Ascending aorta (tissue), 2 donors: Measurements from ENCODE around the gene MRPS16. TPM values are rescaled to one million over a fixed set of nuclear protein-coding genes. Genes with fewer than 3 reads are reported as not detected.

Experiments used
- DNase-seq, 2 donors: peaks; one replicate each; pipeline ENCODE4 v3.0.0-alpha.2; 2019; ENCODE audit warnings: low spot score in 2 of 2
- H3K27ac ChIP-seq, 2 donors: fragments of 200-600 bp; sonication (generic); one replicate each; pipeline ENCODE4 v1.5.1; 2016 to 2017; ENCODE audit warnings: mild to moderate bottlenecking in 1 of 2
- H3K27me3 ChIP-seq: fragments of 200-600 bp; sonication (generic); one replicate; pipeline ENCODE4 v1.5.1; 2017
- H3K36me3 ChIP-seq, 2 donors: fragments of 200-600 bp; sonication (generic); one replicate each; pipeline ENCODE4 v1.5.1; 2016
- H3K4me1 ChIP-seq, 2 donors: fragments of 200-600 bp; sonication (generic); one replicate each; pipeline ENCODE4 v1.5.1; 2016 to 2017; ENCODE audit warnings: mild to moderate bottlenecking in 1 of 2
- H3K4me3 ChIP-seq, 2 donors: fragments of 200-600 bp; sonication (generic); one replicate each; pipeline ENCODE4 v1.5.1; 2016 to 2017; ENCODE audit warnings: mild to moderate bottlenecking in 1 of 2
- H3K9me3 ChIP-seq, 2 donors: fragments of 200-600 bp; sonication (generic); one replicate each; pipeline ENCODE4 v1.5.1; 2016
- intact Hi-C: fragments of 100-400 bp; cut with DNase I; formaldehyde crosslinking; loops from one replicate; pipeline ENCODE4 v1.15.1; 2023
- total RNA-seq: library from RNA; depleted of rRNA; stranded (reverse); fragments of >200 nt; gene quantifications from one replicate; pipeline ENCODE4 v1.1.0, GENCODE V29; 2016
- TF ChIP-seq, protein P1 (sequence below), 3 experiments: fragments of 200-600 bp in 2 of 3; fragments of 450-650 bp in 1 of 3; sonication (generic) in 2 of 3; IDR thresholded peaks; one replicate each; pipeline ENCODE4 v1.5.1; 2016 to 2019; ENCODE audit warnings: antibody characterized with exemption in 3 of 3, mild to moderate bottlenecking in 1 of 3, moderate library complexity in 1 of 3

Gene MRPS16
- total RNA-seq, 1 donor from 2014 or later = 44.5 TPM

DNA sequence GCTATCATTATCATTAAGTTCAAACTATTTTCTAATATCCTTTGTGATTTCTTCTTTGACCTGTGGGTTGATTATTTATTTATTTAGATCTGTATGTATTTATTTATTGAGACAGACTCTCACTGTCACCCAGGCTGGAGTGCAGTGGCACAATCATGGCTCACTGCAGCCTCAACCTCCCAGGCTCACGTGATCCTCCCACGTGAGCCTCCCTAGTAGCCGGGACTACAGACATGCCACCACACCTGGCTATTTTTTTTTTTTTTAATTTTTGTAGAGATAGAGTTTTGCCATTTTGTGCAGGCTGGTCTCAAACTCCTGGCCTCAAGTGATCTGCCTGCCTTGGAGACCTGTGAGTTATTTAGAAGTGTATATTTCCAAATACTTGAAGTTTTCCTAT lies 28.7 kb upstream of the MRPS16 start:
- no peaks in the 10 kb centered on the region for H3K27me3 ChIP-seq
- no peaks in the 10 kb centered on the region for H3K4me1 ChIP-seq
- H3K9me3 ChIP-seq = no peaks in the 10 kb centered on the region
- TF ChIP-seq, protein P1, sequence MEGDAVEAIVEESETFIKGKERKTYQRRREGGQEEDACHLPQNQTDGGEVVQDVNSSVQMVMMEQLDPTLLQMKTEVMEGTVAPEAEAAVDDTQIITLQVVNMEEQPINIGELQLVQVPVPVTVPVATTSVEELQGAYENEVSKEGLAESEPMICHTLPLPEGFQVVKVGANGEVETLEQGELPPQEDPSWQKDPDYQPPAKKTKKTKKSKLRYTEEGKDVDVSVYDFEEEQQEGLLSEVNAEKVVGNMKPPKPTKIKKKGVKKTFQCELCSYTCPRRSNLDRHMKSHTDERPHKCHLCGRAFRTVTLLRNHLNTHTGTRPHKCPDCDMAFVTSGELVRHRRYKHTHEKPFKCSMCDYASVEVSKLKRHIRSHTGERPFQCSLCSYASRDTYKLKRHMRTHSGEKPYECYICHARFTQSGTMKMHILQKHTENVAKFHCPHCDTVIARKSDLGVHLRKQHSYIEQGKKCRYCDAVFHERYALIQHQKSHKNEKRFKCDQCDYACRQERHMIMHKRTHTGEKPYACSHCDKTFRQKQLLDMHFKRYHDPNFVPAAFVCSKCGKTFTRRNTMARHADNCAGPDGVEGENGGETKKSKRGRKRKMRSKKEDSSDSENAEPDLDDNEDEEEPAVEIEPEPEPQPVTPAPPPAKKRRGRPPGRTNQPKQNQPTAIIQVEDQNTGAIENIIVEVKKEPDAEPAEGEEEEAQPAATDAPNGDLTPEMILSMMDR (IDR thresholded peaks at IDR 0.05) = no peak
- no peak overlapping the region for H3K27ac ChIP-seq
- intact Hi-C loops = no loop called here
- H3K36me3 ChIP-seq = no peaks in the 10 kb centered on the region
- no peak overlapping the region for H3K4me3 ChIP-seq
- DNase-seq = no peak

DNA sequence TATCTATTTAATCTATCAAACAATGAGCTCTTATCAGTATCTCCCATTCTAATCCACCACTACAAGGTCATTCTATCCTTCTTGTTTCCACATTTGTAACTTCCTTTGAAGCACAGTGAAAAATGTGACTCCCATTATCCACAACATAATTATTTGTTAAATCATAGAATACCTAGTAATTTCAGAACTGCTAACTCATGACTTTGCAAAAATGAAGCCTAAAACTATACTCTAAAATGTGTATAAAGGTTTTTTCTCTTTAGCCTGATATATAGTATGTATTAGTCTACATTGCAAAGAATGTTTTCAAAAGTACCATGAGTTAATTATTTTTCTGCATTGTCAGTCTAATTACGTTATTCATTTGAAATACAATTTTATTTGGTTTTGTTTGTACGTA lies 12.0 kb upstream of the MRPS16 start:
- no peaks in the 10 kb centered on the region for H3K4me1 ChIP-seq
- H3K27ac ChIP-seq = no peak overlapping the region
- H3K4me3 ChIP-seq = no peak overlapping the region
- no peaks in the 10 kb centered on the region for H3K9me3 ChIP-seq
- intact Hi-C loops = no loop called here
- H3K27me3 ChIP-seq = no peaks in the 10 kb centered on the region
- TF ChIP-seq, protein P1 (IDR thresholded peaks at IDR 0.05) = no peak
- no peaks in the 10 kb centered on the region for H3K36me3 ChIP-seq
- DNase-seq = no peak

DNA sequence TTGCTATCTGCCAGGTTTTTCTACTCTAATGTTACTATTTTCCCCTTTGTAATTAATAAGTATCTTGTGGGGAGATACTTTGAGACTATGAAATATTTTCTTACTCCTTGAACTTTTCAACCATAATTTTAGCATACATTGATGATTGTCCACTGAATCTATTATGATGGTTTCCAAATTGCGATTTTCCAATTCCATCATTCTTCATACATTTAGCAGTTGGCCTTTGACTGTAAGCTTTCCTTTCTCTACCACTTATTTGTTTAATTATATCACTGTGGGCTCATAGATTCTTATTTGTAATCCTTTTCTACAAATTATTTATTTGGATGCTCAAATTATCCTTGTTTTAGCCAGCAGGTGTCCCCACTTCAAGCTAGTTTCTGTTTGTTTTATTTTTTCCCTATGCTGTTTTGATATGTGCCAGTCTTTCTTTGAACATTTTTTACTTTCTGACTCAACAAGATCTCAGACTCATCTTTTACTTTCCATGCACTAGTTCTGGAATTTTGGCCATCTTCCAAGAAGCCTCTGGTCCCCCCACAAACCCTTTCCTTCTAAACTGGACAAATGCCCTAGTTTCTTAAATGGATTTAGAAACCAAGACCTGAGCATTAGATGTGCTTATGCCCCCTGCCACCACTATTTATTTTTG lies 11.4 kb upstream of the MRPS16 start:
- no peaks in the 10 kb centered on the region for H3K9me3 ChIP-seq
- TF ChIP-seq, protein P1 (IDR thresholded peaks at IDR 0.05) = peak in 1 of 3 experiments; percentile 24

DNA sequence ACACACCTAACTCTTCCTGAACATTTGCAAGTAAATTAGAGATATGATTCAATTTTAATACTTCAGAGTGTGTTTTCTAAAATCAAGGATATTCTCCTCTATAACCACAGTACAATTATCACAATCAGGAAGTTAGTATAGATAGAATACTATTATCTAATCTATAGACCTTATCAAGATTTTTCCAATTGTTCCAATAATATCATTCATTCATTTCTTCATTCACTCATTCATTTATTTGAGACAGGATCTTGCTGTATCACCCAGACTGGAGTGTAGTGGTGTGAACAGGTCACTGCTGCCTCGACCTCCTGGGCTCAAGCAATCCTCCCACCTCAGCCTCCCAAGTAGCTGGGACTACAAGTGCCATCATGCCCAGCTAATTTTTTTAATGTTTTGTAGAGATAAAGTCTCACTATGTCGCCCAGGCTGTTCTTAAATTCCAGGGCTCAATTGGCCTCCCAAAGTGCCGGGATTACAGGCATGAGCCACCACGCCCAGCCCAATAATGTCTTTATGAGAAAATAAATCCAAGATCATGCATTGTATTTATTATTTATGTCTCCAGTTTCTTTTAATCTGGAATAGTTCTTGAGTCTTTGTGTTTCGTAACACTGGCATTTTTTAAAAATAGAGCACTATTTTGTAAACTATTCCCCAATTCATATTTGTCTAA lies 10.6 kb upstream of the MRPS16 start:
- H3K27ac ChIP-seq = no peak overlapping the region
- TF ChIP-seq, protein P1 (IDR thresholded peaks at IDR 0.05) = no peak
- no peaks in the 10 kb centered on the region for H3K36me3 ChIP-seq
- H3K4me1 ChIP-seq = no peaks in the 10 kb centered on the region
- DNase-seq = no peak
- H3K9me3 ChIP-seq = no peaks in the 10 kb centered on the region
- no peaks in the 10 kb centered on the region for H3K27me3 ChIP-seq
- intact Hi-C loops = no loop called here
- no peak overlapping the region for H3K4me3 ChIP-seq

More for the DNA sequence above, 11.4 kb upstream of the MRPS16 start:
- Histone ChIP-seq H3K4me1 (no peaks in the 10 kb centered on the region), H3K27me3 (no peaks in the 10 kb centered on the region), H3K4me3 (no peak overlapping the region), H3K36me3 (no peaks in the 10 kb centered on the region), H3K27ac (no peak overlapping the region)
- intact Hi-C loops = no loop called here
- DNase-seq = no peak

DNA sequence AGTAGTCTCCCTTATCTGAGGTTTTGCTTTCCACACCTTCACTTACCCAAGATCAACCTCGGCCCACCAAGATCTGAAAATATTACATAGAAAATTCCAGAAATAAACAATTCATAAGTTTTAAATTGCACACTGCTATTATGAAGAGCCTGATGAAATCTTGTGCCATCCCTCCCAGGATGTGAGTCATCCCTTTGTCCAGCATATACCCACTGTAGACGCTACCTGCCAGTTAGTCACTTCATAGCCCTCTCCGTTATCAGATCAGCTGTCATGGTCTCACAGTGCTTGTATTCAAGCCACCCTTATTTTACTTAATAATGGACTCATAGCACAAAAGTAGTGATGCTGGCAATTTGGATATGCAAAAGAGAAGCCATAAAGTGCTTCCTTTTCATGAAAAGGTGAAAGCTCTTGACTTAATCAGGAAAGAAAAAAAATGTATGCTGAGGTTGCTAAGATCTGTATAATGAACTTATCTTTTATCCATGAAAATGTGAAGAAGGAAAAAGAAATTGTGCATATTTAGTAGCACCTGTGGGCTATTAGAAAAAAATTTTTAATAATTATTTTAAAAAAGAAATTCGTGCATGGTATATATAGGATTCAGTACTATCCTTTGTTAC lies 9.8 kb upstream of the MRPS16 start:
- DNase-seq = no peak
- no peak overlapping the region for H3K4me3 ChIP-seq
- H3K9me3 ChIP-seq = no peaks in the 10 kb centered on the region
- TF ChIP-seq, protein P1 (IDR thresholded peaks at IDR 0.05) = no peak
- no peaks in the 10 kb centered on the region for H3K36me3 ChIP-seq
- intact Hi-C loops = no loop called here
- H3K27ac ChIP-seq = no peak overlapping the region
- H3K4me1 ChIP-seq = no peaks in the 10 kb centered on the region
- no peaks in the 10 kb centered on the region for H3K27me3 ChIP-seq
